Small intestine (tissue), 7 donors: ENCODE measurements around the gene AHR. TPM values are rescaled to one million over a fixed set of nuclear protein-coding genes. Genes with fewer than 3 reads are reported as not detected.

Experiments used
- DNase-seq, 2 donors: peaks; one replicate each; pipeline versions ENCODE4 v3.0.0 to v3.0.0-alpha.2; 2013
- FAIRE-seq: peaks from 2 replicates; lab custom pipeline; 2012; peaks lifted over from hg19 to GRCh38; lab: Jason Lieb, UNC
- H3K27ac ChIP-seq, 3 donors: one replicate each; pipeline ENCODE4 v1.5.1; 2013; ENCODE audit warnings: low read length in 2 of 3, mild to moderate bottlenecking in 2 of 3, control low read depth in 1 of 3, inconsistent platforms in 1 of 3, low read depth in 1 of 3, moderate library complexity in 1 of 3
- H3K27me3 ChIP-seq, 3 donors: one replicate each; pipeline ENCODE4 v1.6.1; 2013; ENCODE audit warnings: low read length in 3 of 3, inconsistent platforms in 1 of 3; ENCODE audit not compliant: control insufficient read depth in 3 of 3, insufficient read depth in 3 of 3
- H3K36me3 ChIP-seq, 3 donors: one replicate each; pipeline ENCODE4 v1.6.1; 2013; ENCODE audit warnings: low read length in 3 of 3, inconsistent platforms in 1 of 3, low read depth in 1 of 3, mild to moderate bottlenecking in 1 of 3, moderate library complexity in 1 of 3; ENCODE audit not compliant: control insufficient read depth in 3 of 3, insufficient read depth in 2 of 3
- H3K4me1 ChIP-seq, 3 donors: one replicate each; pipeline ENCODE4 v1.6.1; 2013; ENCODE audit warnings: low read length in 2 of 3, inconsistent platforms in 1 of 3, low read depth in 1 of 3, mild to moderate bottlenecking in 1 of 3, moderate library complexity in 1 of 3; ENCODE audit not compliant: control insufficient read depth in 3 of 3, insufficient read depth in 2 of 3
- H3K4me3 ChIP-seq, 3 donors: one replicate each; pipeline ENCODE4 v1.5.1; 2013; ENCODE audit warnings: low read length in 3 of 3, control low read depth in 1 of 3, inconsistent platforms in 1 of 3, low read depth in 1 of 3, mild to moderate bottlenecking in 1 of 3, moderate library complexity in 1 of 3
- H3K9me3 ChIP-seq, 2 donors: one replicate each; pipeline ENCODE4 v1.6.1; 2013; ENCODE audit warnings: low read depth in 1 of 2, low read length in 1 of 2; ENCODE audit not compliant: control insufficient read depth in 2 of 2, insufficient read depth in 1 of 2
- WGBS, 3 donors: extraction: QIAGEN DNeasy Blood & Tissue Kit; methylation state at CpG; one replicate each; pipeline ENCODE4 v1.1.7; 2013; 5-methylcytosine and 5-hydroxymethylcytosine counted together
- polyA plus RNA-seq, 4 donors: library from polyadenylated mRNA; stranded (reverse) in 3 of 4; unstranded in 1 of 4; fragments of 200-250 nt in 3 of 4; fragments of 120-200 nt in 1 of 4; gene quantifications; one replicate each; pipeline versions ENCODE4 v1.2.1 to v1.2.3, GENCODE V29; 2013
- donor health status: healthy with polysubstance abuse.
- donor health status: control.
- donor health status: control.
- donor health status: Bipolar disorder and iron deficiency.
- donor health status: healthy.

The AHR gene
- polyA plus RNA-seq, 4 donors, result 10.1 to 26.2 (median 12.4) TPM

DNA sequence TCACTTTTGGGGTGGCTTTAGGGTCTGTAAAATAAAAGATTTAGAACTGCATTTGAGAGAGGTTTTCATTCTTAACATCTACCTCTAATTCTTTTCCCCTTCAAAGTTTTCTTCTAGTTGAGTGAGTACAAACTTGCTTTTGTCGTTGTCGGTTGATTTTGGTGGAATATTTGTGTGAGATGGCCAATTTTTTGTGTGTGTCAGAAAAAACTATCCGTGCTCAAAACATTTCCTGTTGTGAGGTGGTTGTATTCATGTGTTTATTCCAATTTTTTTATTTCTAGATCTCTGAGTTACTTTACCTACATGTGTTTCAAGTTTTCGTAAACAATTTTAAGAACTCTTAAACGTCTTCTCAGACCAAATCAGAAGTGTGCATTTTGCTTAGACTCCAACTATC is 1.6 kb downstream of the AHR start:
- WGBS, 3 donors, result 2 to 4% (median 3%) methylated on average over 5 of the region's 5 CpGs
- FAIRE-seq (no peak), DNase-seq (no peak)
- H3K4me3 ChIP-seq, result peak overlapping the region; percentile 80 to 93 (median 90)
- peak overlapping the region; percentile 95 to 99 (median 96) for H3K27ac ChIP-seq
- no peaks in the 10 kb centered on the region for H3K36me3 ChIP-seq
- H3K9me3 ChIP-seq, result peaks cover 0 to 3% of the 10 kb centered on the region in 2 donors
- H3K27me3 ChIP-seq, result no peaks in the 10 kb centered on the region
- H3K4me1 ChIP-seq, result peaks cover 0 to 4% (median 2%) of the 10 kb centered on the region in 3 donors

DNA sequence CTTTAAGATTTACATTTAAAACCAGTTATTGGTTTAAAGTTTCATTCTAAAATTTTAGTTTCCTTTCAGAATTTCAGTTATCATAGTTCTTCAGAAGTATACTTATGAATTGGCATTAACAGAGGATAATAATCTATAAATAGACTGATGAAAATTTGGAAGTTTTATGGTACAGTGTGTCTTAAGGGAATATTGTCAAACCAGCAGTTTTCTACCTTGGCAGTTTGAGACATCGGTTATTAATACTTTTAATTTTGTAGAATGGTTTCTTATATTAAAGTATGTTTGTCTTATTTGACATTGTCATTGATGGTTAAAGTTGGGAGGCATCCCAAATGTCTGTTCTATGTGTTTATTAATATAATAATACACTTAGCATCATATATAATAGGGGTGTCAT is 2.0 kb downstream of the AHR start:
- WGBS, 3 donors, result 18 to 21% (median 19%) methylated on average over 1 of the region's 1 CpG
- Histone ChIP-seq H3K36me3 (no peaks in the 10 kb centered on the region), H3K27me3 (no peaks in the 10 kb centered on the region), H3K4me3 (peak overlapping the region in 2 of 3 donors; percentile 80 to 93), H3K9me3 (peaks cover 0 to 3% of the 10 kb centered on the region in 2 donors), H3K4me1 (peaks cover 0 to 4% (median 2%) of the 10 kb centered on the region in 3 donors), H3K27ac (no peak overlapping the region)
- no peak for DNase-seq
- peak; percentile 76 for FAIRE-seq

DNA sequence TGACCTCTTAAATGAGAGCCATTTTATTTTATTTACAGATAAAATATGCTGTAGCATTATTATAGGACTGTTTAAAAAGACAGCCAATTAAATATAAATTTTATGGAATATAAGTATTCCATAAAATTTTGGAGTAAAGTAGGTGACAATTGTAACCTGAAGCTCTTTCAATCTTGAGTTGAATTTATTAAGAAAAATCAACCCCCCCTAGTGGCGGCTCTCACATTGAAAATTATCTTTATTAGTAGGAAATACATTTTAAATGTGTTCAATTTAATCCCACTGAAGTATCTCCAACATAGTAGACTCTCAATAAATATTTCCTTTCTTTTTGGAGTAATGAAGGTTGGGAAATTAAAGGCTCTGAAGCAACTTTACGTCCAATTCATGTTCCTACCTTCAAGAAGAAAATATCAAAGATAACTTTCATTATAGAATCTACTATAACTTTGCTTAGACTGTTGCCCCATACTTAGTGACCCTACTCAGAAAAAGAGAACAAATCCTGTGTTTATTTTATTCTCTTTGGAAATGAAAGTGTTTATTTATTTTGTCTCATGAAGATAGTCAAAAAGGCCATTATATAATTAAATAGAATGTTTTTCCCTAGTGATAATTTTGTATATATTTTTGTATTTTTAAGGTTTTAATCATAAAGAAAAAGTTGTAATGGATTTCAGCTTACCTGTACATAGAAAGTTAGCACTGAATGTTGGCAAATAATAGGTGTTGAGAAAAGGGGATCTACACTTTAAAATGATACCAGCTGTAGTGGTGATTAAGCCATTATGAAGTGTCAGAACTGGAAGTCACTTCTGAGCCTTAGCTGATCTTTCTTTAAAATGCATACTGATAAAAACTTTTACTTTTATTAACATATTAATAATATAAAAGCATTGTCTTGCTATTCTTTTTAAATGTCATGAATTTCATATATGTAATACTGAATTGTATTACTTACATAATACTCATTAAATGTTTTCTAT is 3.3 kb downstream of the AHR start:
- 5 to 9% (median 8%) methylated on average over 2 of the region's 2 CpGs for WGBS, 3 donors
- H3K4me1 ChIP-seq, result peaks cover 2 to 9% (median 3%) of the 10 kb centered on the region in 3 donors
- FAIRE-seq (peak; percentile 94), DNase-seq (peak; percentile 48 to 66)
- no peak overlapping the region for H3K27ac ChIP-seq
- no peaks in the 10 kb centered on the region for H3K36me3 ChIP-seq
- peak overlapping the region in 1 of 3 donors; percentile 28 for H3K4me3 ChIP-seq
- no peaks in the 10 kb centered on the region for H3K27me3 ChIP-seq
- peaks cover 0 to 3% of the 10 kb centered on the region in 2 donors for H3K9me3 ChIP-seq

DNA sequence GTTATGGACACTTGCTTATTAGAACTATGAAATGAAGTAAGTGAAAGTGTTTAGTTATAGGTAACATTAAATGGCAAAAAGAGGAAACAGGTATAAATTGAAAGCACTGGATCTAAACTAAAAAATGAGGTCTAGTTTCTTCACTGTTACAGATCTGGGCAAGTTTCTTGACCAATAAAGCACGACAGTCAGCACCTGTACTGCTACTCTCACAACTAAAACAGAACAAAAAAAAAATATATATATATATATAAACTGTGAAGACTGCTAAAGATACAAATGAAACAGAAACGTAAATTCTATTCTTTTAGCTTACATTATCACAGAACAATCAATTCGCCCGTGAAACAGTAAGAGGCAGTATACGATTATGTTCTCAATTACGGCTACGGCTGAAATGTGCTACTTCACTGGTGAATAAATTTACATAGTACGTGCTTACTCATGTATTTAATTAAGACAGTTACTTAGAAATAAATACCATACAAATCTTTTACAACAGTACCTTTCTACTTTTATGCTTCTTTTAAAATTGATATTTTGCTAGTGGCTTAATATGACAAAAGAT is 4.2 kb downstream of the AHR start:
- no peaks in the 10 kb centered on the region for H3K36me3 ChIP-seq
- peaks cover 0 to 2% of the 10 kb centered on the region in 2 donors for H3K9me3 ChIP-seq
- DNase-seq (no peak), FAIRE-seq (peak; percentile 84)
- WGBS, 3 donors, result 33 to 70% (median 48%) methylated on average over 8 of the region's 8 CpGs
- no peak overlapping the region for H3K4me3 ChIP-seq
- H3K27me3 ChIP-seq, result no peaks in the 10 kb centered on the region
- no peak overlapping the region for H3K27ac ChIP-seq
- peaks cover 2 to 13% (median 6%) of the 10 kb centered on the region in 3 donors for H3K4me1 ChIP-seq

DNA sequence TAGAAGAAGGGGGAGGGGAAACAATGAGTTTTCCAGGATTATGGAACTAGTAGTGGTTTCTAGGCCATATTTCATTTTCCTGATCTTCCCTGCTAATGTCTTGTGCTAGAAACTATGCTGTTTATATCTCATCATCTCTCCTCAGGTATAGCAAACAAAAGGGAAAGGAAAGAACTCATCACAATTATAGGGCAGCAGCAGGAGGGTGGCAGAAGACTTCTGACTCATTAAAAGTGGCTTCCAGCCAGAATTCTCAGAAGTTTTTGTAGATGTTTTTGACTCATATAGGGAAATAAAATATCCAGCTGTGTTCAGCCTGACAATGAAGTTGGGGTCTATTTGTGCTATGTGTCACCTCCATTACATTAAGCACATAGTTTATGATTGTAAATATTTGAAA is 6.5 kb downstream of the AHR start:
- Histone ChIP-seq H3K9me3 (no peaks in the 10 kb centered on the region), H3K36me3 (no peaks in the 10 kb centered on the region), H3K27ac (peak overlapping the region in 1 of 3 donors; percentile 36), H3K4me3 (no peak overlapping the region), H3K4me1 (peaks cover 2 to 19% (median 9%) of the 10 kb centered on the region in 3 donors), H3K27me3 (no peaks in the 10 kb centered on the region)
- DNase-seq, result peak in 1 of 2 donors; percentile 49
- no peak for FAIRE-seq

DNA sequence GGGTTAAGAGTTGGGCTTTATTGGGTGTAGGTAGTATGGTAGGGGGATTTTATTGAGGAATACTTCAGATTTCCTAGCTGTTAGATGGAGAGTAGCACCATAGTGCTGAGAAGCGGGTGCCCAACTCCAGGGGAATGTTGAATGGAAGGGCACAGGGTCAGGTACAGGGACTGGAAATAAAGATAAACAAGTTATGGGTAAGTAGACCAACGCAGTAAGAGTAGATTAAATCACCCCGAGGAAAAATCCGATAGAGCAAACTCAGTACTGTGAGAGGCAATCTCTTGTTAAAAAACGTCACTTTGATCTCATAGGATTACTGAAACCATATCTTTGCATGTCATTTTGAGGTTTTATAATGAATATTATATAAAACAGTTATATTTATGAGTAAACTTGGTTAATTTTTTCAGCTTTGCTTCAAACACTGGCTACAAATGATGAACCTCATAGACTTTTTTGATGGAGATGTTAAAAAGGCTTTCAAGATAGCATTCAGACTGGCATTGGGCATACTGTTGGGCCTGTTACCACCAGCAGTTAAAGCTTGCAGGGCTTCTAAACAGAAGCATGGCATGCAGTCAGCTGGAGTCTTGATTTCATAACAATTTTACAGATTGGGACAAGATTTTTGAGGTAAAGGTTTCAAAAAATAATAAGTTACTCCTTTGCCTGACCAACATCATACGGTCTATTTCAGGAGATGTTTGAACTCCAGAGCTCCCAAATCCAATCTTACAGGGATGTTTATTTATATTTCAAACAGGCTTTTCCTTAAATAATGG is 7.1 kb downstream of the AHR start:
- Histone ChIP-seq H3K9me3 (no peaks in the 10 kb centered on the region), H3K4me1 (peaks cover 2 to 19% (median 9%) of the 10 kb centered on the region in 3 donors), H3K27ac (peak overlapping the region in 1 of 3 donors; percentile 57), H3K36me3 (no peaks in the 10 kb centered on the region), H3K4me3 (no peak overlapping the region), H3K27me3 (no peaks in the 10 kb centered on the region)
- 56 to 83% (median 66%) methylated on average over 6 of the region's 6 CpGs for WGBS, 3 donors
- DNase-seq (no peak), FAIRE-seq (no peak)

DNA sequence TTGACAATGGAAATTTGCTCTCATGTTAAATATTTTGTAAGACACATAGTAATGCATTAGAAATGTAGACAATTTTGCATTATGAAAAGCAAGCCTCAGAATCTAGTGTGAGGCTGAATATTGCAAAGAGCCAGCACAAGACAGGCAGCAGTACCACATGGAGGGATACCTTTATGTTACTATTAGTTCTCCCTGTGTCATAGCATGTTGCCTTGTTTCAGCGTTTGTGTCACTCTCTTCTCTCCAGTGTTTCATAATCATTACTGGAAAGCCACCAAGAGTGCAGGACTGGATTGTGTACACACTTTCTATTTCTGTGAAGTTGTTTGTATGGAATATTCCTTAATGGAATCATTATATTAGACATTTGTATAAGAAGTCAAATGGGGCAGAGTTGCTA is 8.5 kb downstream of the AHR start:
- FAIRE-seq (no peak), DNase-seq (no peak)
- H3K4me3 ChIP-seq, result no peak overlapping the region
- H3K27me3 ChIP-seq, result no peaks in the 10 kb centered on the region
- H3K4me1 ChIP-seq, result peaks cover 0 to 19% (median 9%) of the 10 kb centered on the region in 3 donors
- WGBS, 3 donors, result 10 to 16% (median 11%) methylated on average over 1 of the region's 1 CpG
- H3K36me3 ChIP-seq, result peaks cover 0 to 2% (median 2%) of the 10 kb centered on the region in 3 donors
- peak overlapping the region in 1 of 3 donors; percentile 77 for H3K27ac ChIP-seq
- H3K9me3 ChIP-seq, result no peaks in the 10 kb centered on the region

DNA sequence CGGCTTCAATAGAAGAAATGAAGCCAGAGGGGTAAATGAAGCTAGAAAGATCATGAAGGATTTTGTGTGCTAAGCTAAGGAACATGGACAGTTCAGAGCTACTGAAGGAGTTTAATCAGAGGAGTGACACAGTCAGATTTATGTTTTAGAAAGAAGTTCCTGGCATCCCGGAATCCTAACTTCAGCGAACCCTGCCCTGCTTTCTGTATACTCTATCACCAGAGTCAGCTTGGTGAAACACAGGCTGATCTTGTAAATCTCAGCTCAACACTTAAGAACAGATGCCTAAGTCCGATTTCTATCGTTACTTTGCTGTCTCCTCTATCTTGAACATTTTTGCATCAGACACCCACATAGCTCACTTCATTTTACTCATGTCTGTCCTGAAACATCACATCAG is 9.1 kb downstream of the AHR start:
- Histone ChIP-seq H3K27ac (peak overlapping the region in 2 of 3 donors; percentile 11 to 77), H3K27me3 (no peaks in the 10 kb centered on the region), H3K4me3 (no peak overlapping the region), H3K36me3 (peaks cover 0 to 2% (median 2%) of the 10 kb centered on the region in 3 donors), H3K4me1 (peaks cover 0 to 19% (median 9%) of the 10 kb centered on the region in 3 donors), H3K9me3 (no peaks in the 10 kb centered on the region)
- whole genome bisulfite sequencing, 3 donors, result 49 to 66% (median 65%) methylated on average over 5 of the region's 5 CpGs
- no peak for DNase-seq
- FAIRE-seq, result no peak
